ENCODE results near the gene TUBA3E.

GRCh38 chr2:130162968-130163367 is 35.3 kb downstream of the TUBA3E start:
- TF ChIP-seq CBX2 (IDR thresholded peaks at IDR 0.05; ENCODE audit: insufficient read depth, low read length, poor library complexity, severe bottlenecking) (no peak), PHTF2 (CRISPR knock-in tag; IDR thresholded peaks at IDR 0.05) (no peak), TOE1 (IDR thresholded peaks at IDR 0.05; ENCODE audit: borderline replicate concordance) (no peak), TOE1 (CRISPR knock-in tag; IDR thresholded peaks at IDR 0.05; ENCODE audit: borderline replicate concordance, low read depth) (no peak), FOXM1 (IDR thresholded peaks at IDR 0.05; ENCODE audit: low read depth) (no peak), FOXM1 (CRISPR knock-in tag; IDR thresholded peaks at IDR 0.05; ENCODE audit: low read depth) (no peak), TBP (optimal IDR thresholded peaks at IDR 0.05; ENCODE audit: low read depth, low read length) (no peak), ZNF707 (CRISPR knock-in tag; conservative IDR thresholded peaks at IDR 0.05) (no peak), CBX8 (IDR thresholded peaks at IDR 0.05; ENCODE audit: borderline replicate concordance, extremely low read depth, low read depth, low read length, poor library complexity, severe bottlenecking) (no peak), CTCF (IDR thresholded peaks at IDR 0.05 in 2 of 3, conservative IDR thresholded peaks at IDR 0.05 in 1 of 3; ENCODE audit: insufficient read depth in 2 of 3, low read depth in 1 of 3, low read length in 3 of 3) (no peak), ZEB2 (IDR thresholded peaks at IDR 0.05) (no peak), ELK1 (CRISPR knock-in tag; IDR thresholded peaks at IDR 0.05) (no peak), MYNN (IDR thresholded peaks at IDR 0.05) (no peak), MYNN (CRISPR knock-in tag; IDR thresholded peaks at IDR 0.05) (no peak), HDAC2 (IDR thresholded peaks at IDR 0.05) (no peak), CBX5 (IDR thresholded peaks at IDR 0.05; ENCODE audit: borderline replicate concordance, low read depth) (no peak), PHF20 (IDR thresholded peaks at IDR 0.05; ENCODE audit: partially characterized antibody) (no peak)

Measured in K562 (cell line).